CD4-positive, alpha-beta T cell treated with Interleukin-21 for 1 hour (primary cell): ENCODE measurements around the gene UXS1.

ENCODE experiments used
- DNase-seq: peaks from one replicate; pipeline ENCODE4 v3.0.0-alpha.2; 2020

Gene UXS1

DNA sequence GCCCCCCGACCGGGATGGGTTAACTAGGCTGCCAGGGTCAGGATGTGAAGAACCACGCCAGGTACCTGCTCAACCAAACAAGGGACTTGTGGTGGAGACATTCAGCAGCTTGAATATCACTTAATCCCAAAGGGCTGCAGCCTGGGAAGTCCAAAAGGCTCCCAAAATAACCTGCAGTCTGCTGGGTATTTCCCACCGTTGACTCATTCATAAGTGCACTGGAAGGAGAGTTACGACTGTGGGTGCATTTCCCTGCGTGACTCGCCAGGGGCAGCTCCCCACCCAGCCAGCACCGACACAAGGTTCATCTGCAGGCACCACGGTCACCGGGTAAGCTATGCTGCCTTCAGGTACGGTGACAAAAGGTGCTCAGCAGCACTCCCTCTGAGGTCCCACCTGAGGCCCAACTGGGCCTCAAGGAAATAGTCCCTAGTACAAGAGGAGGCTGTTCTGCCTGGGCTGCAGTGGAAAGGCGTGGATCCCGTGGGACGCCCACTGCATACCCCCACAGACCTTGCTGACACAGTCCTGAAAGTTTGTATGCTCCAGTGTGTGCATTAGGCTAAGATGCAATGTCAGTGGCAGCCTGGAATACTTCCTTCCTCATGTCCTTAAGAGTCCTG lies 86.5 kb downstream of the UXS1 start:
- DNase-seq, result peak; percentile 40

GRCh38 chr2:106106622-106107508 lies 87.2 kb downstream of the UXS1 start:
- DNase-seq, result no peak

DNA sequence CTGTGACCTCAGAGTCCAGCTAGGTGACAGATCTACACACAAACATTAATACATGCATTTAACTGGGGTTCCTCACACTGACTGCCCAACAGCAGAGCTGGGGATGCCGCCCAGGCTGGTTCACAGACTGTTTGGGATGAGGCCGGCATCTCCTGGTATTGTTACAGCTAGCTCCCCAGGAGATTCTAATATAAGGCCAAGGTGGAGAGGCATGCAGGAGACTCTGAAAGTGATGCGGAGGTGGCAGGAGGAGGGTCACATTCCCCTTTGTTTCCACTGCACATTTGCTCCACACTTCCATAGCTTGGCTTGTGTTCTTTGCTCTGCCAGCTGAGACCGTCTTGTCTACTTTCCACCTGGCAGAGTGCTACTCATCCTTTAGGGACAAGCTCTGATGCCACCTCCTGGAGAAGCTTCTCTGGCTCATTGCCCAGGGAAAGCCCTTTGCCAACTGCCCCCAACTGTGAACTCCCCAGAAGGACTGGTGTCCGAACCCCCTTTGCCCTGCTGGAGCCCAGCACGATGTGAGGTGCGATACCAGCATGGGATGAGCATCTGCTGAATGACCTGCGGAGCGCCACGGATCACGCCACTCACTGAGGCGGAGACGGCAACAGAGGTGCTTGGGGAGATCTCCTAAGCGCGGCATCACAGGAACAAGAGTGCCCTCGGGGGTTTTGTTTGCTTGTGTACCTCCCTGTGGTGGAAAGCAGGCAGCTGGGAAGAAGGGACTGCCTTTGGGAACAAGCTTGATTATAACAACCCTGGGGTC lies 88.8 kb downstream of the UXS1 start:
- DNase-seq, result no peak

DNA sequence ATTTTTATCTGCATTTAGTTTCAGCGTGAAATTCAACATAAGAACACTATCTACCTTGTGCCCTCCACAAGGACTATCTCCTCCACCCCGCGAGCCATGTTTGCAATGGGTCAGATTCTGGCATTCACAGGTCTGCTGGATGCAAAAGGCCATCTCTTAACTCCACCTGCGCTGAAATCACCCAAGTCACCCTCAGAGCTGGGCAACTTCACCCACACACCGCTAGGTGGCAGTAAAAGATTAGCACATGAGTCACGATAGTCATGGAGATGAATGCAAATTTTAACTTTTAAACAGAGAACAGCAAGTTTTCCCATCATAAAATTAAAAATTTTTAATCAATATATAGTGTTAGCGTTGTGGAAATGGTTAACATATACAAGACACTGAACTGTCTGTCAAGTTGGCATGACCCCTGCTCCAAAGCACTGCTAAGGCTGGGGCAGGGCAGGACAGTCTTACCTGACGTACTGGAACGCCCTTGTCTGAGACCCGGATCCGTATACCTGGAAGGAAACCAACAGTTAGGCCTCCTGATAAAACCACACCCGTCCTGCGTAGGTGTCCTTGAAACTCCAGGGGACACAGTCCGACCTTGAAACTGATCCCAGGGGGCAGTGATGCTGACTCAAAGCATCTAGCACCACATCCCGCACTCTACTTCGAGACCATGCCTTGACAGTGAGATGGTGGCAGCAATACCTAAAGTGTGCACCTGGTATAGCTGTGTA lies 89.6 kb downstream of the UXS1 start:
- peak; percentile 80 for DNase-seq

DNA sequence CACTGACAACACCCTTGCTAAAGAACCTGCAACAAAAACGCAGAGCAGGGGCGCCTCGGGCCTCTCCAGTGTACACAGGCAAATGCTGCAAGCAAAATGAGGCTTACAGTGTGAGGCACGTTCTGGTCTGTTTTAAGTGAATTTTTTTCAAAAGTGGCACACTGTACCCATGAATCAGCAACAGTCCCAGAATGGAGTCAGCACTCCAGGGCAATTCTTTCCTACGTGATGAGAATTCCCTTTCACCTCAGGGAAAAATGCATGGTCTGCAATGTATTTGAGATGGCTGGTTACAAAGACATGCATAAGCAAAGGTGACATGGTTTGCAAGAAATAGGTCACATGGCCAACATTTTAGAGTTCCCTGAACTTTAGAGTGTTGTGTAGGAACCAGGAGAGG lies 94.4 kb downstream of the UXS1 start:
- no peak for DNase-seq

DNA sequence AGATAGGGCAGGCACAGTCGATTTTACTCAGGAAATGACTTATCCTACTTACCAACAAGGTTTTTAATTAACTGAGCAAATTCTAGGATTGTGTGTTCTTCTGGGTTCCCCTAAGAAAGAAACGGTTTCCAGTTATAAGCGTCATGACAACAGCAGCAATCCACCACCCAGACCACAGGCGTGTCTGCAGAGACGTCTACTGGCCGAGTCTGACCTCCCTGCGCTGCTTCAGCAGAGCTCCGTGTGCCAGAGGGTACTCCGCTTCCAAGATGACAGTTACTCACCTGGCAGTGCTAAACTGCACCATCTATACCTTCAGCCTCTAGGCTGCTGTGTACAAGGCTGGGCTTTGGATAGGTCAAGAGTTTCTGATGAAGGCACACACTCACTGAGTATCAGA lies 95.4 kb downstream of the UXS1 start:
- DNase-seq, result no peak

GRCh38 chr2:106098081-106098480 lies 96.0 kb downstream of the UXS1 start:
- no peak for DNase-seq

DNA sequence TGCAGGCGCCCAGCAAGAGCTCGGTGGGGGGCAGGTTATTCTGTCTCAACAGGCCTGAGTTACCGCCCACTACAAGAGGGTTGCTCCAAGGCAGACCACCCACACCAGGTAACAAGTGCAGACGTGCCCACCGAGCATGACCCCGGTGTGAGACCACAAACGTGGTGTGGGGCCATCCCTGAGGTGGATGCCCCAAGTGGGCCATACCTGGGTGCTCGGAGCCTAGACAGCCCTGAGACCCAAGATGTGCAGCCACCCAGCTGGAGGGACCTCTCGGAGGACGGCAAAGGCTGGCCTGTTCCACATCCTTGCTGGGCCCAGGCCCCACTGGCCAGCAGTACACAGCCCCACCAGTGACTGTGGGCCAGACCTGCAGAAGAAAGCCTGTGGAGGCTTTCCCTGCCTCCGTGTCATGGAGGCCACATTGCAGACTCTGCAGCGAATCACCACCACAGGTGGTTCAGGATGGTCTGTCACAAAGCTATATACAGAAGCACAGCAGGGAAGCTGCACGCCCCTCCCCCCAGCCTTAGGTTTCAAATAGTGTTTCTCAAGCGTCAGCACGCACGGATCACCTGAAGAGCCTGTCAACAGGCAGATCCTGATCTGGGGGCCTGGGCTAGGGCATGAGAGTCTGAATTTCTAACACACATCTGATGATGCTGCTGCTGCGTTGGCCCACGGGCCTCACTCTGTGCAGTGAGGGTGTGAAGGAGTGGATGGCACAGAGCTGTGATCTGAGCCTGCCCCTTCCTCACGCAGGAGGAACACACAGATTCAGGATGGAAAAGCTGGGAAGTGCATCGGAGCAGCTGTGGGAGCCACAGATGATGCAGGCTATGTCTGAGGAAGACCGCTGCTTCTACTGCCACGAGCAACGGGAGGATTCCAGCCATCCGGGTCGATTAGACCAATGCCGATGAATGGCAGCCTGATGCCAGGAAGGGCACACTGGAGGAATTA lies 96.8 kb downstream of the UXS1 start:
- DNase-seq, result no peak

DNA sequence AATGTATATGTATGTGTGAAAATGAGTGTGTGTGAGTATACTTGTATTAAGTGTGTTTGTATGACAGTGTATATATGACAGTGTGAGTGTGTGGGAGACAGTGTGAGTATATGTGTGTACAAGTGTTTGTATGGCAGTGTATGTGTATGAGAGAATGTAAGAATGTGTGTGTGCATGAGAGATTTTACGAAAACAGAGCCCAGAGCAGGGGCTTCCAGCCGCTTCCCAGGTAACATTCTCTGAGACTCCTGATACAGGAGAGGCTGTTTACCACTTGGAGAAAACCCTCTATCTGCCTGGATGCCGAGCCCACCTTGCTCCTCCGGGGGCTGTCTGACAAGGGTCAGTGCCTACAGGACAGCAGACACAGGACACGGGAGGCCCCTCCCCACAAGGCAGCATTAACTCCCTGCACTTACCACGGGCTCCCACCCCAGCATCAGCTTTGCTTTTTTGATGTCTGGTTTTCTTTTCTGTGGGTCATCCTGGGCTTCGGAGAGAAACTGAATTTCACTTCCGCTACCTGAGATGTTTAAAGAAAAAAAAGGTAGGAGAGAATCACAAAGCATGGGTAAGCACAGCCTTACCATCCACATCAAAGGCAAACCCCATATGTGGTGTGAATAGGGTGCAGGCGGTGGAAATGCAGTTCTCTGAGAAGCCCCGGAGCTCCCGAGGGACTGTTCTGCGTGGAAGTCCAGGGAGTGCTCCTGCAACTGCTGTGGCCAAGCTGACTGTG lies 97.6 kb downstream of the UXS1 start:
- DNase-seq, result peak; percentile 56

DNA sequence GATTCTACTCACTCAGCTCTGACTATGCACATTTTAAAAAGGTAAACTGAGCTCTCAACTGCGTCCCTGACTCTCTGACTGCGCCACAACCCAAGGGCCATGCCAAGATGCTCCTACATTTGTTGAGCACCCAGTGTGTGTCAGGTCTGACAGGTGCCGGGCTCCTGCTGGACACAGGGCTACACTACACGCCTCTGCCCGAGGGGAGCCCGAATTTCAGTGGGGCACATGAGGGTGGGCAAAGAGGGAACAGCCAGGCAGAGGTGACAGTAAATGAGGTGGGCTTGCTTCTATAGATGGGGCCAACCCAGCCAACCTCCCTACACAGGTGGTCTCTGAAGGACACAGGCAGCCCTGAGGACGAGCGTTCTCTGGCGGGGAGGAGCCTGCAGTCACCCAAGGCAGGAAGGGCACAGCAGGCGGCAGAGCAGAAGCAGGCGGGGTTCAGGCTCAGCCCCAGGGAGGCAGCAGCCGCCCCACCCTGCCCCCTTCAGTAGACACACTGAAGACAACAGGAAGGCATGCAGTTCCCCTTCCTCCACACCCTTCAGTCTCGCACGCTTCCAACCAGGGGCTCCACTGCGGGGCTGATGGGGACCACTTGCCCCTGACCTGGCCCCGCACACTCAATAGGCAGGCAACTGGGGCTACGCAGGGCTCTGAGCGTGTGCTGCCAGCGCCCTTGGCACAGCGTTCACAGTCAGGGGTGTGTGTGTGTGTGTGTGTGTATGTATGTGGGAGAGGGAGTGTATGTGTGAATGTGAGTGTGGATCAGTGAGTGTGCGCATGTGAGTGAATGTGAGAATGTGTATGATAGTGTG lies 98.4 kb downstream of the UXS1 start:
- peak; percentile 84 for DNase-seq

GRCh38 chr2:106094131-106094841 lies 99.8 kb downstream of the UXS1 start:
- DNase-seq, result peak; percentile 82

- no peak for DNase-seq
These were observed 103.0 kb downstream of the UXS1 start for GRCh38 chr2:106090916-106091618.

DNA sequence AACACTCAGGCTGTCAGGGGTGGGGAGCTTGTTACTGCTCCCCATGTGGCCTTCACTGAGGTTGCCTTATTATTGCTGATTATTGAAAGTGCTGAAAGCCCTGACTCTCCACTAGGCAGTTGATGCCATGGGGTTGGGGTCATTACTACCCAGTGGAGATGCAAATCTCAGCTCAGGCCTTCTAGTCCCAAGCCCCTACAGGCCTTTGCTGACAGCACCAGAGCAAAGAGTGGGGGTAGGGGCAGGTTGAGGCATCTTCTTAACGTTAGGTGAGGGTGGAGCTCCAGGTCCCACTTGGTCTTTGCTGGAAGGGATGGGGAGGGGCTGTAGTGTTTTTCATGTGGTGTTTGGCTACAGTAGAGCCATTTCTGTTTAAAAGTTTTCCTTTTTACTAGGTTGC lies 104.5 kb downstream of the UXS1 start:
- no peak for DNase-seq

DNA sequence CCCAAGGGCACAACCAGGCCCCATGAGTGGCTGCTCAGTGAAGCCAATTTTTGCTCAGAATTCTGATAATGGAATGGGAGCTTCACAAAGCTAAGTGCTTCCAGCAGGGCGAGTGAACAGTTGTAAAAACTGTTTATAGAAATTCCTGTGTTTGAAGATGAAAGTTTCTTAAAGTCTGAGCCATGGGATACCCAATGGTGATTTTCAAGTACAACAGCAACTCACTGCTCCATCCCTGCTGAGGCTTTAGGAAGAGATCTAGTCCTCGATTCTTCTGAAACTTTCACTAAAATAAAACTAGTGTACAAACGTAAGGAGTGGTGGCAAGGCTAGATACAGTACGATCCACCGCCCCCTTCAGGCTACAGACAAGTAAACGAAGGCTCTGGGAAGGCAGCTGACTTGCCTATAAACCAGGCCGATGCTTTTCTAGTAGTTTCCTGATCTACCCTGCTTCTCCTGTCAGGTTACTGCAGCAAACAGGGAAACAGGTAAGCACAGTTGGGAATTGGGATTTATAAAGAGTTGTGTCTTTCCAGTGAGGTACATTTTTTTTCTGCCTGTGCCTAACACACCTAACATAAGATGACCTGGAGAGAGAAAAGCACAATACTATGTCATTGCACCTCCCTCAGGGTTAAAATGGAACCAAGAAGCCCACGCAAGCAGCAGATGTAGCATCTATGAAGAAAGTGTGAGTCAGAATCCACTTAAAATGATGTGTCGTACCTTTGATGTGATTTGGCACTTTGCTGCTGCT lies 108.7 kb downstream of the UXS1 start:
- DNase-seq, result peak; percentile 73

GRCh38 chr2:106080959-106081358 lies 113.1 kb downstream of the UXS1 start:
- DNase-seq, result no peak

DNA sequence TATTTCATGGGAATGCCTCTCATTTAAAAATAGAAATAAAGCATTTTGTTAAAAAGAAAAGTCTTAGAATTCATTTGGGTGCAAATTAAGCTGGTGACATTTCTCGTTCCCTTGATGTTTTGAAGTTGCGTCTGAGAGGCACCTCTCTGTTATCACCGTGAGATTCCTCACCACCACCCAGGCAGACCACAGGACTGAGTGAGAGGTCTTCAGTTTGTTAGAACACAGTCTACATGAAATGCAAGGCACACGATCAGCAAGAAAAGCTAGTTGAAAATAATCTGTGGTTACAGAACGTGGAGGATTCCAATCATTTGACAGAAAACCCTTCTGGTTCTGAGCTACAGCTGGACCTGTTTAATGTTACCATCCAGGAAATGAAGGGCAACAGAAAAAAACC lies 116.0 kb downstream of the UXS1 start:
- DNase-seq, result no peak

DNA sequence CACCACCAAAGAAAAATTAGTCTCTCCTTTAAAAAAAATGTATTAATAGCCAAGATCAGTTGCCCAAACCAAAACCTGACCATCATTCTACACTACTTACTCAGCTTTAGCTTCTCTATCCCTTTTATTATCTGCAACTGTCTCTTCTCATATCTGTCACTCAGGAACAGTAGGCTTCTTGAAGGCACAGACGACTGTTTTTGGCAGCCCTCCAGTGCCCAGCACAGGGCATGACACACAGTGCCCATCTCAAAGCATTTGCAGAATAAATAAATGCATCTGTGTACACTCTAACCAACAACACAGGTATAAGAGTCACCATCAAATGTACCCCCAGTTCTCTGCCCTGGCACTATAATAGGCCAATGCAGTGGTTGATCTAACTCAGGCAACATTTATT lies 117.2 kb downstream of the UXS1 start:
- no peak for DNase-seq

- no peak for DNase-seq
These were observed 119.1 kb downstream of the UXS1 start for GRCh38 chr2:106075048-106075447.
